ENCODE measurements around the gene STK32B.
A peak's percentile ranks its signal among the peaks of the same experiment; 100 is the strongest.

The STK32B gene

GRCh38 chr4:5409972-5410618 is 358.8 kb downstream of the STK32B start:
- no peaks in the 10 kb centered on the region for H3K27me3 ChIP-seq (ENCODE audit: insufficient read depth, low read depth, severe bottlenecking)
- H3K27ac ChIP-seq: no peak overlapping the region
- no peak overlapping the region for H3K4me3 ChIP-seq (ENCODE audit: low read depth, low read length)
- peaks cover 12% of the 10 kb centered on the region for H3K9me3 ChIP-seq (ENCODE audit: severe bottlenecking)
- H3K36me3 ChIP-seq: no peaks in the 10 kb centered on the region
- DNase-seq: peak; percentile 17
- peak; percentile 41; the same call in 1 of the 2 replicates for TF ChIP-seq CTCF (IDR thresholded peaks at IDR 0.05; ENCODE audit: low read depth, low read length)

- DNase-seq: no peak
- peaks cover 3% of the 10 kb centered on the region for H3K9me3 ChIP-seq (ENCODE audit: severe bottlenecking)
- H3K36me3 ChIP-seq: no peaks in the 10 kb centered on the region
- TF ChIP-seq CTCF (IDR thresholded peaks at IDR 0.05; ENCODE audit: low read depth, low read length): no peak
- H3K27ac ChIP-seq: no peak overlapping the region
- H3K27me3 ChIP-seq (ENCODE audit: insufficient read depth, low read depth, severe bottlenecking): no peaks in the 10 kb centered on the region
- H3K4me3 ChIP-seq (ENCODE audit: low read depth, low read length): no peak overlapping the region
Measured at GRCh38 chr4:5412296-5412695, 361.0 kb downstream of the STK32B start.

- H3K9me3 ChIP-seq (ENCODE audit: severe bottlenecking): peaks cover 3% of the 10 kb centered on the region
- H3K27me3 ChIP-seq (ENCODE audit: insufficient read depth, low read depth, severe bottlenecking): no peaks in the 10 kb centered on the region
- no peak overlapping the region for H3K27ac ChIP-seq
- H3K4me3 ChIP-seq (ENCODE audit: low read depth, low read length): no peak overlapping the region
- TF ChIP-seq CTCF (IDR thresholded peaks at IDR 0.05; ENCODE audit: low read depth, low read length): no peak
- H3K36me3 ChIP-seq: no peaks in the 10 kb centered on the region
- DNase-seq: no peak
Measured at GRCh38 chr4:5412751-5413150, 361.5 kb downstream of the STK32B start.

GRCh38 chr4:5416637-5417036 is 365.4 kb downstream of the STK32B start:
- no peak for TF ChIP-seq CTCF (IDR thresholded peaks at IDR 0.05; ENCODE audit: low read depth, low read length)
- Histone ChIP-seq H3K9me3 (ENCODE audit: severe bottlenecking) (peaks cover 3% of the 10 kb centered on the region), H3K4me3 (ENCODE audit: low read depth, low read length) (no peak overlapping the region), H3K27ac (no peak overlapping the region), H3K27me3 (ENCODE audit: insufficient read depth, low read depth, severe bottlenecking) (no peaks in the 10 kb centered on the region), H3K36me3 (no peaks in the 10 kb centered on the region)
- no peak for DNase-seq

GRCh38 chr4:5420266-5420665 is 369.0 kb downstream of the STK32B start:
- no peak for TF ChIP-seq CTCF (IDR thresholded peaks at IDR 0.05; ENCODE audit: low read depth, low read length)
- H3K9me3 ChIP-seq (ENCODE audit: severe bottlenecking): peaks cover 3% of the 10 kb centered on the region

GRCh38 chr4:5421416-5421815 is 370.1 kb downstream of the STK32B start:
- H3K36me3 ChIP-seq: no peaks in the 10 kb centered on the region
- no peak overlapping the region for H3K4me3 ChIP-seq (ENCODE audit: low read depth, low read length)
- no peak for TF ChIP-seq CTCF (IDR thresholded peaks at IDR 0.05; ENCODE audit: low read depth, low read length)
- no peak overlapping the region for H3K27ac ChIP-seq
- no peaks in the 10 kb centered on the region for H3K27me3 ChIP-seq (ENCODE audit: insufficient read depth, low read depth, severe bottlenecking)
- peaks cover 3% of the 10 kb centered on the region for H3K9me3 ChIP-seq (ENCODE audit: severe bottlenecking)
- DNase-seq: no peak

More at GRCh38 chr4:5420266-5420665, 369.0 kb downstream of the STK32B start:
- no peak for DNase-seq
- Histone ChIP-seq H3K27ac (no peak overlapping the region), H3K27me3 (ENCODE audit: insufficient read depth, low read depth, severe bottlenecking) (no peaks in the 10 kb centered on the region), H3K4me3 (ENCODE audit: low read depth, low read length) (no peak overlapping the region), H3K36me3 (no peaks in the 10 kb centered on the region)
